HepG2 (cell line): ENCODE measurements around the gene ABHD2. TPM values are rescaled to one million over a fixed set of nuclear protein-coding genes. Genes with fewer than 3 reads are reported as not detected.

Experiments used
- ATF7 ChIP-seq, 2 experiments: fragments of 450-650 bp in 1 of 2; sonication (generic) in 1 of 2; formaldehyde crosslinking in 1 of 2; IDR thresholded peaks; 2 replicates each; pipeline versions ENCODE4 v1.4.0 to v1.6.1; 2016 to 2020; ENCODE audit warnings: antibody characterized with exemption in 1 of 2, mild to moderate bottlenecking in 1 of 2, missing genetic modification reagents in 1 of 2
- ATRX ChIP-seq: sonication (generic); formaldehyde crosslinking; IDR thresholded peaks from 2 replicates; pipeline ENCODE4 v1.4.0; 2020; ENCODE audit warnings: missing genetic modification reagents, borderline replicate concordance
- CBFB ChIP-seq: sonication (generic); formaldehyde crosslinking; IDR thresholded peaks from 2 replicates; pipeline ENCODE4 v1.4.0; 2020; ENCODE audit warnings: missing genetic modification reagents
- CBX2 ChIP-seq, 2 experiments: fragments of 200-600 bp in 1 of 2; sonication (generic); formaldehyde crosslinking in 1 of 2; IDR thresholded peaks; 2 replicates each; pipeline versions ENCODE4 v1.7.0 to v1.8.1; 2018 to 2022; ENCODE audit warnings: low read depth in 2 of 2, low read length in 1 of 2, mild to moderate bottlenecking in 1 of 2, missing genetic modification reagents in 1 of 2
- DNMT3B ChIP-seq: conservative IDR thresholded peaks from 2 replicates; pipeline ENCODE4 v1.6.1; 2016; ENCODE audit warnings: missing biosample characterization, control low read depth
- GATA4 ChIP-seq: sonication (generic); IDR thresholded peaks from 2 replicates; pipeline ENCODE4 v1.6.1; 2016; ENCODE audit warnings: antibody characterized with exemption, low read depth, borderline replicate concordance
- GLMP ChIP-seq: sonication (generic); formaldehyde crosslinking; IDR thresholded peaks from 2 replicates; pipeline ENCODE4 v1.9.0; 2021; ENCODE audit warnings: missing genetic modification reagents, mild to moderate bottlenecking, borderline replicate concordance
- GTF2F1 ChIP-seq: fragments of 150-350 bp; IDR thresholded peaks from 2 replicates; pipeline ENCODE4 v1.6.1; 2014; ENCODE audit warnings: low read length
- LBX2 ChIP-seq: sonication (generic); formaldehyde crosslinking; IDR thresholded peaks from 2 replicates; pipeline ENCODE4 v1.5.0; 2020; ENCODE audit warnings: missing genetic modification reagents, mild to moderate bottlenecking, borderline replicate concordance
- NCOR1 ChIP-seq: fragments of 200-600 bp; sonication (generic); IDR thresholded peaks from 2 replicates; pipeline ENCODE4 v1.7.0; 2017; ENCODE audit warnings: antibody characterized with exemption, low read length, borderline replicate concordance
- SAP130 ChIP-seq: IDR thresholded peaks from 2 replicates; pipeline ENCODE4 v1.6.1; 2016; ENCODE audit warnings: low read depth
- SMYD3 ChIP-seq: sonication (generic); formaldehyde crosslinking; IDR thresholded peaks from 2 replicates; pipeline ENCODE4 v1.8.1; 2023; ENCODE audit warnings: mild to moderate bottlenecking, missing genetic modification reagents
- SNAPC2 ChIP-seq: sonication (generic); formaldehyde crosslinking; IDR thresholded peaks from 2 replicates; pipeline ENCODE4 v1.8.1; 2022; ENCODE audit warnings: mild to moderate bottlenecking, missing genetic modification reagents
- TAF15 ChIP-seq: fragments of 200-400 bp; formaldehyde crosslinking; IDR thresholded peaks from one replicate; pipeline ENCODE4 v1.6.1; 2018; ENCODE audit warnings: mild to moderate bottlenecking, low read depth, low read length; ENCODE audit not compliant: poor library complexity, severe bottlenecking
- TFAP4 ChIP-seq: sonication (generic); IDR thresholded peaks from 2 replicates; pipeline ENCODE4 v1.6.1; 2016; ENCODE audit warnings: low read depth, borderline replicate concordance
- ZNF136 ChIP-seq: sonication (generic); formaldehyde crosslinking; IDR thresholded peaks from 2 replicates; pipeline ENCODE4 v1.8.1; 2022; ENCODE audit warnings: low read depth, mild to moderate bottlenecking, moderate library complexity, missing genetic modification reagents
- ZNF160 ChIP-seq: sonication (generic); formaldehyde crosslinking; IDR thresholded peaks from 2 replicates; pipeline ENCODE4 v1.8.0; 2022; ENCODE audit warnings: mild to moderate bottlenecking, inconsistent platforms, missing genetic modification reagents
- ZNF207 ChIP-seq: fragments of 450-650 bp; IDR thresholded peaks from 2 replicates; pipeline ENCODE4 v1.6.1; 2016; ENCODE audit warnings: antibody characterized with exemption, borderline replicate concordance
- ZNF256 ChIP-seq: sonication (generic); formaldehyde crosslinking; conservative IDR thresholded peaks from 2 replicates; pipeline ENCODE4 v1.4.0; 2020; ENCODE audit warnings: missing genetic modification reagents
- ZNF616 ChIP-seq: sonication (generic); formaldehyde crosslinking; IDR thresholded peaks from 2 replicates; pipeline ENCODE4 v1.5.0; 2020; ENCODE audit warnings: low read depth, mild to moderate bottlenecking, missing genetic modification reagents
- ZNF75D ChIP-seq: sonication (generic); formaldehyde crosslinking; IDR thresholded peaks from 2 replicates; pipeline ENCODE4 v1.8.1; 2023; ENCODE audit warnings: missing genetic modification reagents, mild to moderate bottlenecking, borderline replicate concordance
- ZNF777 ChIP-seq: sonication (generic); formaldehyde crosslinking; IDR thresholded peaks from 2 replicates; pipeline ENCODE4 v1.4.0; 2020; ENCODE audit warnings: missing genetic modification reagents
- polyA plus RNA-seq, 8 experiments: library from polyadenylated mRNA; depleted of rRNA in 3 of 8; stranded (reverse) in 7 of 8; unstranded in 1 of 8; fragments of >200 nt; fragmentation: Illumina TruSeq in 4 of 8; extraction: Trizol in 4 of 8; gene quantifications; 2 replicates each; pipeline versions ENCODE4 v1.2.1 to v1.2.3, GENCODE V29; 2011 to 2016; ENCODE audit warnings: low read depth in 4 of 8, missing spikeins in 1 of 8, mixed read lengths in 1 of 8; ENCODE audit not compliant: insufficient read depth in 1 of 8
- total RNA-seq, 5 experiments: library from RNA; depleted of rRNA; stranded (reverse); fragments of >200 nt; fragmentation: Illumina TruSeq; extraction: Trizol; gene quantifications; 2 replicates each; pipeline ENCODE4 v1.2.3, GENCODE V29; 2016; ENCODE audit warnings: low read depth in 1 of 5
- TF ChIP-seq, protein P1 (sequence below): sonication (generic); formaldehyde crosslinking; IDR thresholded peaks from 2 replicates; pipeline ENCODE4 v1.5.0; 2020; ENCODE audit warnings: mild to moderate bottlenecking, missing genetic modification reagents
- TF ChIP-seq, protein P2 (sequence below): sonication (generic); formaldehyde crosslinking; conservative IDR thresholded peaks from 2 replicates; pipeline ENCODE4 v1.8.1; 2023; ENCODE audit warnings: missing genetic modification reagents

ABHD2 gene
- total and polyA plus RNA-seq, 2 of the 13 experiments (the other 11 are each of a cell fraction or from before 2014, with no cell fraction given): 14.8 to 22.4 TPM

GRCh38 chr15:89139613-89140499 is 51.6 kb downstream of the ABHD2 start (continued):
- TF ChIP-seq, protein P1, sequence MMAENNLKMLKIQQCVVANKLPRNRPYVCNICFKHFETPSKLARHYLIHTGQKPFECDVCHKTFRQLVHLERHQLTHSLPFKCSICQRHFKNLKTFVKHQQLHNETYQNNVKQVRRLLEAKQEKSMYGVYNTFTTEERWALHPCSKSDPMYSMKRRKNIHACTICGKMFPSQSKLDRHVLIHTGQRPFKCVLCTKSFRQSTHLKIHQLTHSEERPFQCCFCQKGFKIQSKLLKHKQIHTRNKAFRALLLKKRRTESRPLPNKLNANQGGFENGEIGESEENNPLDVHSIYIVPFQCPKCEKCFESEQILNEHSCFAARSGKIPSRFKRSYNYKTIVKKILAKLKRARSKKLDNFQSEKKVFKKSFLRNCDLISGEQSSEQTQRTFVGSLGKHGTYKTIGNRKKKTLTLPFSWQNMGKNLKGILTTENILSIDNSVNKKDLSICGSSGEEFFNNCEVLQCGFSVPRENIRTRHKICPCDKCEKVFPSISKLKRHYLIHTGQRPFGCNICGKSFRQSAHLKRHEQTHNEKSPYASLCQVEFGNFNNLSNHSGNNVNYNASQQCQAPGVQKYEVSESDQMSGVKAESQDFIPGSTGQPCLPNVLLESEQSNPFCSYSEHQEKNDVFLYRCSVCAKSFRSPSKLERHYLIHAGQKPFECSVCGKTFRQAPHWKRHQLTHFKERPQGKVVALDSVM (CRISPR knock-in tag): no peak
- TF ChIP-seq ZNF777 (CRISPR knock-in tag) (no peak), LBX2 (CRISPR knock-in tag) (no peak), ZNF207 (no peak), SMYD3 (CRISPR knock-in tag) (no peak), GTF2F1 (no peak), ZNF256 (CRISPR knock-in tag) (no peak), ZNF616 (CRISPR knock-in tag) (no peak), SAP130 (CRISPR knock-in tag) (peak; percentile 22), CBX2 (IDR thresholded peaks at IDR 0.05; ENCODE audit: low read depth, low read length) (no peak), CBX2 (CRISPR knock-in tag; IDR thresholded peaks at IDR 0.05; ENCODE audit: low read depth) (no peak), ZNF160 (CRISPR knock-in tag) (no peak), TFAP4 (no peak; the same call in 1 of the 2 replicates), DNMT3B (CRISPR knock-in tag) (no peak), ZNF75D (CRISPR knock-in tag) (no peak), SNAPC2 (CRISPR knock-in tag) (no peak), ATRX (CRISPR knock-in tag) (no peak), NCOR1 (no peak), GLMP (CRISPR knock-in tag) (no peak), TAF15 (no peak), GATA4 (no peak), CBFB (CRISPR knock-in tag) (no peak), ZNF136 (no peak), ATF7 (IDR thresholded peaks at IDR 0.05) (no peak), ATF7 (CRISPR knock-in tag; IDR thresholded peaks at IDR 0.05) (no peak)
- TF ChIP-seq, protein P2, sequence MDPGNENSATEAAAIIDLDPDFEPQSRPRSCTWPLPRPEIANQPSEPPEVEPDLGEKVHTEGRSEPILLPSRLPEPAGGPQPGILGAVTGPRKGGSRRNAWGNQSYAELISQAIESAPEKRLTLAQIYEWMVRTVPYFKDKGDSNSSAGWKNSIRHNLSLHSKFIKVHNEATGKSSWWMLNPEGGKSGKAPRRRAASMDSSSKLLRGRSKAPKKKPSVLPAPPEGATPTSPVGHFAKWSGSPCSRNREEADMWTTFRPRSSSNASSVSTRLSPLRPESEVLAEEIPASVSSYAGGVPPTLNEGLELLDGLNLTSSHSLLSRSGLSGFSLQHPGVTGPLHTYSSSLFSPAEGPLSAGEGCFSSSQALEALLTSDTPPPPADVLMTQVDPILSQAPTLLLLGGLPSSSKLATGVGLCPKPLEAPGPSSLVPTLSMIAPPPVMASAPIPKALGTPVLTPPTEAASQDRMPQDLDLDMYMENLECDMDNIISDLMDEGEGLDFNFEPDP: no peak
